ENCODE results near the gene MSH4. TPM values are rescaled to one million over a fixed set of nuclear protein-coding genes. Genes with fewer than 3 reads are reported as not detected.

Gene MSH4
- total and polyA plus RNA-seq, 12 donors = 0.07 to 0.33 (median 0.22) TPM; not detected in 2

DNA sequence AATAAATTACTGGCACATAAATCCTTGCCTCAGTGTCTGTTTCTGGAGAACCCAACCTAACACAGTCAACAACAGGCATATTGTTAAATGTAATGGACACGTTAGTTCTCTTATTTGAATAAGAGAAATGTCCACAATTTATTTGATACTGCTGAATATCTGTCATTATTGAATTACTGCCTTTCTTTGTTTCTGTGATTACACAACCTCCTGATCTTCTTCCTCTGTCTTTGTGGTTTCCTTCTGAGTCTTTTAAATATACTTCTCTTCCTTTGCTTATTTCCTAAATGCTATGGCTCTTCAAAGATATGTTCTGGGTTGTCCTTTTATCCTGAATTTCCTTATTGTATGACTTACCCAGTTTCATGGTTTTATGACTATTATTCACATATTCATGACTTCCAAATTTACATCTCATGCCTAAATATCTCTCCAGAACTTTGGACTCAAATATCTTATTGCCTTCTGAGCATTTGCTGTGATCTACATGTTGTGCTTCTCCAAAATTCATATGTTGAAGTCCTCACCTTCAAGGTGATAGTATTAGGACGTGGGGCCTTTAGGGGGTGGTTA, 39.9 kb downstream of the MSH4 start:
- H3K27ac ChIP-seq = no peak overlapping the region
- 53 to 62% (median 53%) methylated on average over 2 of the region's 2 CpGs for WGBS, 4 donors
- intact Hi-C loops (cut with DNase I) = no loop called here
- no peaks in the 10 kb centered on the region for H3K9me3 ChIP-seq (replicated peaks in 1 of 3)
- TF ChIP-seq POLR2A (IDR thresholded peaks at IDR 0.05) = no peak
- TF ChIP-seq, protein P1, sequence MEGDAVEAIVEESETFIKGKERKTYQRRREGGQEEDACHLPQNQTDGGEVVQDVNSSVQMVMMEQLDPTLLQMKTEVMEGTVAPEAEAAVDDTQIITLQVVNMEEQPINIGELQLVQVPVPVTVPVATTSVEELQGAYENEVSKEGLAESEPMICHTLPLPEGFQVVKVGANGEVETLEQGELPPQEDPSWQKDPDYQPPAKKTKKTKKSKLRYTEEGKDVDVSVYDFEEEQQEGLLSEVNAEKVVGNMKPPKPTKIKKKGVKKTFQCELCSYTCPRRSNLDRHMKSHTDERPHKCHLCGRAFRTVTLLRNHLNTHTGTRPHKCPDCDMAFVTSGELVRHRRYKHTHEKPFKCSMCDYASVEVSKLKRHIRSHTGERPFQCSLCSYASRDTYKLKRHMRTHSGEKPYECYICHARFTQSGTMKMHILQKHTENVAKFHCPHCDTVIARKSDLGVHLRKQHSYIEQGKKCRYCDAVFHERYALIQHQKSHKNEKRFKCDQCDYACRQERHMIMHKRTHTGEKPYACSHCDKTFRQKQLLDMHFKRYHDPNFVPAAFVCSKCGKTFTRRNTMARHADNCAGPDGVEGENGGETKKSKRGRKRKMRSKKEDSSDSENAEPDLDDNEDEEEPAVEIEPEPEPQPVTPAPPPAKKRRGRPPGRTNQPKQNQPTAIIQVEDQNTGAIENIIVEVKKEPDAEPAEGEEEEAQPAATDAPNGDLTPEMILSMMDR (IDR thresholded peaks at IDR 0.05) = no peak
- no peaks in the 10 kb centered on the region for H3K27me3 ChIP-seq
- H3K36me3 ChIP-seq (replicated peaks in 1 of 2) = no peaks in the 10 kb centered on the region
- no peak for DNase-seq
- H3K4me3 ChIP-seq = no peak overlapping the region
- no peaks in the 10 kb centered on the region for H3K4me1 ChIP-seq (replicated peaks in 1 of 2)

- Histone ChIP-seq H3K9me3 (replicated peaks in 1 of 3) (no peaks in the 10 kb centered on the region), H3K4me1 (replicated peaks in 1 of 2) (no peaks in the 10 kb centered on the region), H3K36me3 (replicated peaks in 1 of 2) (no peaks in the 10 kb centered on the region), H3K4me3 (no peak overlapping the region), H3K27ac (no peak overlapping the region), H3K27me3 (no peaks in the 10 kb centered on the region)
- TF ChIP-seq POLR2A (IDR thresholded peaks at IDR 0.05) = no peak
- TF ChIP-seq, protein P1 (IDR thresholded peaks at IDR 0.05) = no peak
- WGBS, 4 donors = 63 to 74% (median 65%) methylated on average over 2 of the region's 2 CpGs
- DNase-seq = no peak
- intact Hi-C loops (cut with DNase I) = no loop called here
These were observed 41.4 kb downstream of the MSH4 start for GRCh38 chr1:75838079-75838478.

DNA sequence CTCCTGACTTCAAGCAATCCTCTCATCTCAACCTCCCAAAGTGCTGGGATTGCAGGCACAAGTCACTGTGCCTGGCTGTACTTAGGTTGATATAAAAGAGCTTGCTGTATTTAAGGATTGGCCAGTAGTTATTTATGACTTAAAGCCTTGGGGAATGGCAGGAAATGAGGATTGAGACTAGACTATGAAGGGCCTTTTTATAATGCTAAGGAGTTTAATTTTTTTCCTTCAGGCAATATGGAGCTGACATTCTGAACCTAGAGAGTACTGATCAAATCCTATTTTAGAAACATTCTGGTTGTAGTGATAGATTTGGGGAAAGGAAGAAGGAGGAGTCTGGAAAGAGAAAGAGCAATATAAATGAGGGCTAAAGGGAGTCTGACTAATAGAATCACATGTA, 44.7 kb downstream of the MSH4 start:
- no peak overlapping the region for H3K4me3 ChIP-seq
- H3K9me3 ChIP-seq (replicated peaks in 1 of 3) = no peaks in the 10 kb centered on the region
- no peaks in the 10 kb centered on the region for H3K4me1 ChIP-seq (replicated peaks in 1 of 2)
- intact Hi-C loops (cut with DNase I) = no loop called here
- DNase-seq = no peak
- no peak overlapping the region for H3K27ac ChIP-seq
- H3K36me3 ChIP-seq (replicated peaks in 1 of 2) = no peaks in the 10 kb centered on the region
- TF ChIP-seq, protein P1 (IDR thresholded peaks at IDR 0.05) = no peak
- no peak for TF ChIP-seq POLR2A (IDR thresholded peaks at IDR 0.05)
- H3K27me3 ChIP-seq = no peaks in the 10 kb centered on the region

- TF ChIP-seq, protein P1 (IDR thresholded peaks at IDR 0.05) = no peak
- no peak for TF ChIP-seq POLR2A (IDR thresholded peaks at IDR 0.05)
- WGBS, 4 donors = 0 to 23% (median 0%) methylated on average over 1 of the region's 1 CpG
- H3K36me3 ChIP-seq (replicated peaks in 1 of 2) = no peaks in the 10 kb centered on the region
- intact Hi-C loops (cut with DNase I) = no loop called here
- no peak for DNase-seq
- no peaks in the 10 kb centered on the region for H3K27me3 ChIP-seq
- H3K4me1 ChIP-seq (replicated peaks in 1 of 2) = no peaks in the 10 kb centered on the region
- no peaks in the 10 kb centered on the region for H3K9me3 ChIP-seq (replicated peaks in 1 of 3)
- no peak overlapping the region for H3K27ac ChIP-seq
- H3K4me3 ChIP-seq = no peak overlapping the region
These were observed 48.9 kb downstream of the MSH4 start for GRCh38 chr1:75845576-75845975.
